ENCODE measurements around the gene P2RY2. TPM values are rescaled to one million over a fixed set of nuclear protein-coding genes. Genes with fewer than 3 reads are reported as not detected.

Gene P2RY2
- total and polyA plus RNA-seq, 2 donors (not counting 1 experiment from before 2014, with no cell fraction given): 0.12 to 0.37 TPM

- Histone ChIP-seq H3K9me3 (ENCODE audit: control extremely low read depth in 1 of 3, control insufficient read depth in 2 of 3, insufficient read depth in 1 of 3, low read length in 2 of 3) (no peaks in the 10 kb centered on the region), H3K79me2 (ENCODE audit: control insufficient read depth, insufficient read depth, low read length) (no peaks in the 10 kb centered on the region), H3K4me3 (ENCODE audit: control extremely low read depth in 1 of 5, extremely low read depth in 1 of 5, insufficient read depth in 1 of 5, low read depth in 2 of 5, low read length in 4 of 5) (no peak overlapping the region), H3K4me2 (replicated peaks; ENCODE audit: low read depth, low read length, poor library complexity, severe bottlenecking) (peak overlapping the region; percentile 69), H3K9ac (ENCODE audit: low read length) (no peak overlapping the region), H3K27ac (ENCODE audit: low read length in 2 of 2) (peak overlapping the region; percentile 47 to 83), H3K36me3 (replicated peaks in 1 of 2; ENCODE audit: control extremely low read depth in 1 of 2, control insufficient read depth in 1 of 2, extremely low read depth in 1 of 2, insufficient read depth in 2 of 2, low read length in 1 of 2) (no peaks in the 10 kb centered on the region), H4K20me1 (ENCODE audit: control insufficient read depth, insufficient read depth, low read length, poor library complexity, severe bottlenecking) (no peaks in the 10 kb centered on the region), H3K4me1 (ENCODE audit: control insufficient read depth in 2 of 2, insufficient read depth in 2 of 2, low read length in 2 of 2) (peaks cover 21 to 57% of the 10 kb centered on the region in 2 donors), H3K27me3 (replicated peaks in 1 of 4; ENCODE audit: control extremely low read depth in 1 of 4, control insufficient read depth in 3 of 4, insufficient read depth in 4 of 4, low read length in 3 of 4) (no peaks in the 10 kb centered on the region), H2AFZ (ENCODE audit: insufficient read depth, low read depth, low read length, poor library complexity, severe bottlenecking) (peak overlapping the region; percentile 80)
- Mint-ChIP-seq H3K27me3 (no peaks in the 10 kb centered on the region), H3K4me3 (peak overlapping the region; percentile 58), H3K9me3 (ENCODE audit: insufficient read depth) (no peaks in the 10 kb centered on the region), H3K27ac (peak overlapping the region; percentile 90), H3K4me1 (peaks cover 51% of the 10 kb centered on the region)
- DNase-seq: no peak
- TF ChIP-seq EZH2 (IDR thresholded peaks at IDR 0.05; ENCODE audit: borderline replicate concordance, insufficient read depth, low read depth, low read length, poor library complexity, severe bottlenecking): no peak
- no peak for TF ChIP-seq CTCF (IDR thresholded peaks at IDR 0.05)
- POLR2A ChIA-PET: interaction anchor here (0.5 to 1.4 kb wide), 3 partner anchors 47 to 445 kb away, joined by 4 to 5 read pairs (median 5); partner anchors contain the start of gene FCHSD2
- 69% methylated on average over 3 of the region's 5 CpGs for WGBS (ENCODE audit: insufficient coverage)
- intact Hi-C loops (cut with micrococcal nuclease): loop anchor here (1.0 to 2.0 kb wide), 3 partner anchors 25 to 99 kb away; no protein-coding TSS in a partner anchor
- peak; percentile 16 for ATAC-seq (ENCODE audit: low read depth)
- CTCF ChIA-PET: interaction anchor here (0.6 to 8.1 kb wide), 24 partner anchors 9 to 468 kb away, joined by 3 to 281 read pairs (median 4); partner anchors contain the start of gene FCHSD2
Observed at GRCh38 chr11:73189723-73190556, 28.1 kb upstream of the P2RY2 start.

- 97% methylated on average over 3 of the region's 3 CpGs for WGBS (ENCODE audit: insufficient coverage)
- Histone ChIP-seq H4K20me1 (ENCODE audit: control insufficient read depth, insufficient read depth, low read length, poor library complexity, severe bottlenecking) (no peaks in the 10 kb centered on the region), H3K4me1 (ENCODE audit: control insufficient read depth in 2 of 2, insufficient read depth in 2 of 2, low read length in 2 of 2) (peaks cover 18 to 51% of the 10 kb centered on the region in 2 donors), H3K79me2 (ENCODE audit: control insufficient read depth, insufficient read depth, low read length) (no peaks in the 10 kb centered on the region), H3K36me3 (replicated peaks in 1 of 2; ENCODE audit: control extremely low read depth in 1 of 2, control insufficient read depth in 1 of 2, extremely low read depth in 1 of 2, insufficient read depth in 2 of 2, low read length in 1 of 2) (no peaks in the 10 kb centered on the region), H3K27me3 (replicated peaks in 1 of 4; ENCODE audit: control extremely low read depth in 1 of 4, control insufficient read depth in 3 of 4, insufficient read depth in 4 of 4, low read length in 3 of 4) (no peaks in the 10 kb centered on the region), H3K9me3 (ENCODE audit: control extremely low read depth in 1 of 3, control insufficient read depth in 2 of 3, insufficient read depth in 1 of 3, low read length in 2 of 3) (no peaks in the 10 kb centered on the region), H3K4me3 (ENCODE audit: control extremely low read depth in 1 of 5, extremely low read depth in 1 of 5, insufficient read depth in 1 of 5, low read depth in 2 of 5, low read length in 4 of 5) (no peak overlapping the region), H3K27ac (ENCODE audit: low read length in 2 of 2) (no peak overlapping the region), H2AFZ (ENCODE audit: insufficient read depth, low read depth, low read length, poor library complexity, severe bottlenecking) (no peak overlapping the region), H3K4me2 (replicated peaks; ENCODE audit: low read depth, low read length, poor library complexity, severe bottlenecking) (no peak overlapping the region), H3K9ac (ENCODE audit: low read length) (no peak overlapping the region)
- no peaks in the 10 kb centered on the region for H3K27me3 Mint-ChIP-seq
- H3K27ac Mint-ChIP-seq: peak overlapping the region; percentile 90
- no peaks in the 10 kb centered on the region for H3K9me3 Mint-ChIP-seq (ENCODE audit: insufficient read depth)
- TF ChIP-seq EZH2 (IDR thresholded peaks at IDR 0.05; ENCODE audit: borderline replicate concordance, insufficient read depth, low read depth, low read length, poor library complexity, severe bottlenecking) (no peak), CTCF (IDR thresholded peaks at IDR 0.05) (no peak)
- POLR2A ChIA-PET: no interaction called here
- CTCF ChIA-PET: interaction anchor here (0.5 to 8.1 kb wide), 5 partner anchors 9 to 49 kb away, joined by 3 to 281 read pairs (median 6); no protein-coding TSS in a partner anchor
- intact Hi-C loops (cut with micrococcal nuclease): no loop called here
- H3K4me1 Mint-ChIP-seq: peaks cover 46% of the 10 kb centered on the region
- ATAC-seq (ENCODE audit: low read depth): no peak
- H3K4me3 Mint-ChIP-seq: no peak overlapping the region
- no peak for DNase-seq
Observed at GRCh38 chr11:73190557-73190885, 27.6 kb upstream of the P2RY2 start.

All from B cell (primary cell).